H7 (cell line): ENCODE results near the gene MYOD1. TPM values are rescaled to one million over a fixed set of nuclear protein-coding genes. Genes with fewer than 3 reads are reported as not detected.
A peak's percentile ranks its signal among the peaks of the same experiment; 100 is the strongest.

Experiments used
- DNase-seq: peaks from one replicate; pipeline ENCODE4 v3.0.0; 2012
- H3K27me3 ChIP-seq: 2 replicates; pipeline ENCODE4 v1.6.0; 2011; ENCODE audit warnings: mild to moderate bottlenecking, low read length; ENCODE audit not compliant: control insufficient read depth, insufficient read depth
- H3K36me3 ChIP-seq: replicated peaks from 2 replicates; pipeline ENCODE4 v1.5.1; 2011; ENCODE audit warnings: low read length; ENCODE audit not compliant: control insufficient read depth, insufficient read depth
- H3K4me3 ChIP-seq: 2 replicates; pipeline ENCODE4 v1.5.1; 2011; ENCODE audit warnings: low read depth, mild to moderate bottlenecking, control low read depth, low read length, moderate library complexity; ENCODE audit not compliant: insufficient read depth
- total RNA-seq: library from RNA; depleted of rRNA; stranded (reverse); fragments of >200 nt; shearing (Covaris generic); gene quantifications from 2 replicates; pipeline ENCODE4 v1.2.3, GENCODE V29; 2014

The MYOD1 gene
- total RNA-seq, 1 experiment from 2014 or later = not detected

- DNase-seq = peak; percentile 94
- H3K4me3 ChIP-seq = peak overlapping the region; percentile 43
- H3K27me3 ChIP-seq = peaks cover 72% of the 10 kb centered on the region
- H3K36me3 ChIP-seq = no peaks in the 10 kb centered on the region
Measured at GRCh38 chr11:17734986-17735817, 15.8 kb downstream of the MYOD1 start.

- peaks cover 72% of the 10 kb centered on the region for H3K27me3 ChIP-seq
- peak; percentile 90 for DNase-seq
- H3K4me3 ChIP-seq = peak overlapping the region; percentile 43
- no peaks in the 10 kb centered on the region for H3K36me3 ChIP-seq
Measured at GRCh38 chr11:17735818-17736578, 16.6 kb downstream of the MYOD1 start.

DNA sequence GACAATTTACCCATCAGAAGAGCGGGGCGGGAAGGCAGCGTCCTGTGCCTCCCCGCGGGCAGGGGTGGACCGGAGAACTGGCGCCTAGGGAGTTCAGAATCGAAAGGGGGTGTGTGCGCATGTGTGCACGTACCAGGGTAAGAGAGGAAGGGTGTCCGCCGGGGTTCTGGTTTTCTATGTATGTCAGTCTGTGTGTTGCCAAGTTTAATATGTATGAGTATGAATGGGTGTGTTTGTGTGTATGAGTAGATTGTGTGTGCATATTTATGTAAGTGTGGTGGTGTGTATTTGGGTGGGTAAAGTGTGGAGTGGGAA lies 17.2 kb downstream of the MYOD1 start:
- Histone ChIP-seq H3K27me3 (peaks cover 71% of the 10 kb centered on the region), H3K4me3 (no peak overlapping the region), H3K36me3 (no peaks in the 10 kb centered on the region)
- no peak for DNase-seq

- no peak for DNase-seq
- no peaks in the 10 kb centered on the region for H3K36me3 ChIP-seq
- peaks cover 66% of the 10 kb centered on the region for H3K27me3 ChIP-seq
- no peak overlapping the region for H3K4me3 ChIP-seq
Measured at GRCh38 chr11:17736930-17737817, 17.8 kb downstream of the MYOD1 start.

DNA sequence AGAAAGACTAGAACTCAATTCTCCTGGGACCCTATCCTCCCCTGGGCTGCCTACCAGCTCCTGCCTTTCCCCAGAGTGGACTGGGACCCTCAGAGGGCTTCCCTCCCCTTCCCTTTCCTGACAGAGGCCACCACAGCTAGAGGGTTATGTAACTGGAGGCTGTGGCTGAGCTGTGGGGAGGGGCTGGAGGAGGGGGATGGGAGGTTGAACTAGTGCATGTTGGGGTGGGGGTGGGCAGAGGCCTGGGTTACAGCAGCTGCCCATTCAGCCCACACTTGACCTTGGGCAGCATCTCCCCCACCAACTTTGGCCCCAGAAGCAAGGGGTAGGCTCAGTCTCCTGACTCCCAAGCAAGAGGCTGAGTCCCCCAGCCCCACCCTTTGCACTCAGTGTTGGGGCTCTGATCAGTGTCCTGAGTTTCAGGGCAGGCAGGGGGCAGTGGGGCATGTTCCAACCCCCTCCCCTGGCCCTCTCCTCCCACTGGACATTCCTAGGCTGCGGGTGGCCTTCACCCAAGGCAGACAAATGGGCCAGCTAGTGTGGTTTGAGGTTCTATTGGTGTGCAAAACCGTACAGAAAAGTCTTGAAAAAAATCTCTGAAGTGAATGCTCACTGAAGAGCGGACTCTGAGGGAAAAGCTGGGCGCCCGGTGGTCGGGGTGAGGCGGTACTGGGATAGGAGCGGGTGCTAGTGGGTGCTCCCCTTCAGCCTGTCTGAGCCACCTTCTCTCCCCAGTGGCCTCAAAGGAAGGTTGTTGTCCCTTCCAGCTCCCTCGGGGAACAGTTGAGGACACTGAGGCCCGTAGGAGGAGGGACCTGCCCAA lies 19.0 kb downstream of the MYOD1 start:
- no peak for DNase-seq
- H3K4me3 ChIP-seq = no peak overlapping the region
- no peaks in the 10 kb centered on the region for H3K36me3 ChIP-seq
- H3K27me3 ChIP-seq = peaks cover 55% of the 10 kb centered on the region

- Histone ChIP-seq H3K36me3 (no peaks in the 10 kb centered on the region), H3K27me3 (peaks cover 43% of the 10 kb centered on the region), H3K4me3 (no peak overlapping the region)
- no peak for DNase-seq
Measured at GRCh38 chr11:17739945-17740338, 20.6 kb downstream of the MYOD1 start.

DNA sequence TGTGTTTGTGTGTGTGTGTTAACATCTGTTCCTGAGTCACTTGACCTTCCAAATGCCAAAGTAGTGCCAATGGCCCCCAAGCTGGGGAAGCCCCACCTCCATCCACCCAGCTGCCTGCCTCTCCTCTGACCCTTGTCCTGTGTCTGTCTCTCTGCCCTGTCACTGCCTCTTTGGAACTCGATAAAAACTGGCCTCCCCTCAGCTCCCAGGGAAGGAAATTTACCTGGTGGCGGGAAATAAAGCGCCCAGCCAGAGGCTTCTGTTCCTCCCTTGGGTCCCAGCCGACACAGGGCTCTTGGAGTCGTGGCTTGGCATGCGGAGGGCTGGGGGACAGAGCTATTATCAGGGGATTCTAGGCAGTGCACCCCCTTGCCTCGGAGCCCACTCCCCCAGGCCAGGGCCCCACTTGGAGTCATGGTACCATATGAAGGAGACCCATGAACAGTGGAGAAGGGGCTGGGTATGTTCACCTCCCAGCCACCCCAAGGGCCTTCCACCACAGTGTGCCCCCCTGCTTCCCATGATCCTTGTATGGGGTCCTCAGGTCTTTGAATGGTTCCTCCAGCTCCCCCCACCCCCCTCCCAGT lies 21.4 kb downstream of the MYOD1 start:
- H3K36me3 ChIP-seq = no peaks in the 10 kb centered on the region
- DNase-seq = no peak
- H3K27me3 ChIP-seq = peaks cover 35% of the 10 kb centered on the region
- no peak overlapping the region for H3K4me3 ChIP-seq

- Histone ChIP-seq H3K36me3 (no peaks in the 10 kb centered on the region), H3K4me3 (no peak overlapping the region), H3K27me3 (peaks cover 28% of the 10 kb centered on the region)
- no peak for DNase-seq
Measured at GRCh38 chr11:17741487-17741886, 22.1 kb downstream of the MYOD1 start.

DNA sequence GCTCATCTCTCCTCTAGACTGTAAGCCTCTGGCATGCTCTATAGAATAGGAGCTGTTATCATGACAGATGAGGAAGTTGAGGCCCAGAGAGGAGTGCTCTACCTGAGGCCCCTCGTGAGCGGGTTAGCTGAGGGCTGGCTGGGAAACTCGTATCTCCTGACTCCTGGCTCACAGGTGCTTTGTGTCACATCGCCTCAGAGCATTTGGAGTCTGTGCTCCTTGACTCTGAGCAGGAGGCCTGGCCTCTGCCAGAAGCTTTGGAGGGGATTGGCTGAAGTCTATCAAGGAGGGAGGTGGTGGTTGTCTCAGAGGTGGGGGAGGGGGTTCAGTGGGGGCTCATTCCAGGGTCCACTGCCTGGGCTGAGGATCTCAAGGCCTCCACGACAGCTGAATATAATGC lies 22.6 kb downstream of the MYOD1 start:
- H3K36me3 ChIP-seq = no peaks in the 10 kb centered on the region
- peaks cover 23% of the 10 kb centered on the region for H3K27me3 ChIP-seq
- DNase-seq = no peak
- H3K4me3 ChIP-seq = no peak overlapping the region

DNA sequence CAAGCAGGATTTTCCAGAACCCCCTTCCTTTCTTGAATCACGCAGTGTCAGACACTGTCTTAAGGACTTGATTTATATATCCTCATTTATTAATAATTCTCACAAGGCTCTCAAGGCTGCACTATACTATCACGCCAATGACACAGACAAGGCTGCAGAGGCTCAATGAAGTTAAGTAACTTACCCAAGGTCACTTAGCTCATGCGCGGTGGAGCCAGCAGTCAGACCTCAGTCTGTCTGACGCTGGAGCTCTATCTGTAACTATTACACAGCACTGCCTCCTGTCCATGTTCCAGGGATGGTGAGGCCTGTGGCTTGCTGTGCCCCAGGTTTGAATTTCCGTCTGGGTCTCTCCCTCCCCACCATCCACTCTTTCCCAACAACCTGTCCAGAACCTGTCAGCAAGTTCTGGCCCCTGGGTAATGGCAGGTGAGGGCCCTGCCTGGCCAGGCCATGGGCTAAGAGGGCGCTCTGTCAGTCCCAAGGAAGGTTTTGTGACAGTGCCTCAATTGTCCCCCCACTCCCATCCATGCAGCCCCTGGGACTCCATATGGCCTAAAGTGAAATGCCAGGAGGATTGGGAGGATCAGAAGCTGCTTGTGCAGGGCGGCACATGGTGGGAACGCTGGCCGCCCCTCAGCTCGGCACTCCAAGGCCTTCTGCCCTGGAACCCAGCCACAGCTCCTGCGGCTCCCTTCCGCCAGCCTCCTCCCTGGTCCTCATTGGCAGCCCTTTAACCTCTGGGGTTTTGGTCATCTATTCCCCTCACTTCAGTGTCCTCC lies 23.8 kb downstream of the MYOD1 start:
- no peak for DNase-seq

GRCh38 chr11:17743808-17744119 lies 24.4 kb downstream of the MYOD1 start:
- Histone ChIP-seq H3K36me3 (no peaks in the 10 kb centered on the region), H3K4me3 (no peak overlapping the region), H3K27me3 (peaks cover 5% of the 10 kb centered on the region)
- DNase-seq = no peak

More for the DNA sequence above, 23.8 kb downstream of the MYOD1 start:
- Histone ChIP-seq H3K4me3 (no peak overlapping the region), H3K36me3 (no peaks in the 10 kb centered on the region), H3K27me3 (peaks cover 11% of the 10 kb centered on the region)

DNA sequence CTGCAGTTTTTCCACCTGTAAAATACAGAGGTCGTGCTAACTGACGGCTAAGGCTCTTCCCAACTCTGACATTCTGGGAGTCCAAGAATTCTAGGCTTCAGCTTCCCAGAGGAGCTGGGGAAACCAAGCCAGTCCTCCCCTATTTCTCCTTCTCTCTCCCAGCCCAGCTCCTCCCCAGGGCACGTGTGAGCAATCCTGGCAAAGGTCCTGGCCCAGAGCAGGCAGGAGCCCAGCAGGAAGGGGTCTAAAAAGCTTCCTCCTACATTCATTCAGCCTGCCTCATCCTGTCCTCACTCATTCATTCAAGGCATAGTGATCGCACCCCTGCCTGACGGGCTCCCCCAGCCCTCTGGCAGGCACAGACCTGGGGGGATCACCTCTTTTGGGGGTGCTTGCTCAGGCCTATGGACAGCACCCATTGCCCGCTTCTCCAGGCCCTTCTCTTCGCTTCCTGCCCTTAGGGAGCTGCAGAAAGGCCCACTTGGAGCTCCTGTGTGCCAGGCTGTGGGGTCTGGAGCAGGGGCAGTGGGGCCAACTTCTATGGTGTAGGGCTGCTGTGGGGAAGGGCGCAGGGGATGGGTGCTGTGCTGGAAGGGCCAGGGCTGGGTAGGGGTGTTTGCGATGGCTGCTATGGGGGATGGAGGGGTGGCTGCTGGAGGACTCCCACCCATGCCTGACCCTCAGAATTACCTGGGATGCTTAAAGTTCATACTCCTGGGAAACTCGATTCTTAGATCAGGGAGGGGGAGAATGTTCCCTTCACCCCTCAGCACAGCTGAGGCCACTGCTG lies 25.0 kb downstream of the MYOD1 start:
- no peak for DNase-seq
- peaks cover under 1% of the 10 kb centered on the region; the same call in 1 of the 2 replicates for H3K27me3 ChIP-seq
- H3K36me3 ChIP-seq = no peaks in the 10 kb centered on the region
- no peak overlapping the region for H3K4me3 ChIP-seq
